ENCODE measurements around the gene FBXL3. TPM values are rescaled to one million over a fixed set of nuclear protein-coding genes. Genes with fewer than 3 reads are reported as not detected.
A peak's percentile ranks its signal among the peaks of the same experiment; 100 is the strongest.

FBXL3 gene
- total RNA-seq, 1 donor from 2014 or later: 102 TPM

DNA sequence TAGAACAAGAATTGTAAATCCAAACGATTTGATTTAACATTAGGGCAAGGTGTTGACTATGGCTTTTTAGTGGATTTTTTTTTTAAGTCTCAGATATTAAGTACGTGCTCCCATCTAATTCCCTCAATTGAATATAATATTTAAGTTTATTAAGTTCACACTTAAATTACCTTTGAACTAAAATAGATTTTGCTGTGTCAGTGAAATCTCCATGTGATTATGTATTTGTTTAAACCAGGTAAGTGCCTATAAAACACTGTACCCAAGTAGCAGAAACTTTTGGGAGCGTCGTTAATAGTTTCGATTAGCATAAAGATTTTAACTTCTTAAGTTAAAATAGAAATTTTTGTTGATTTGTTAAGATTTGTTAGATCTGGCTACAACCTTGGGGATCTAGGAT is 33.5 kb downstream of the FBXL3 start:
- intact Hi-C loops (cut with DNase I): loop anchor here (5.0 to 10.0 kb wide), 2 partner anchors 106 to 1119 kb away; partner anchors contain the start of gene KCTD12
- no peak for DNase-seq (ENCODE audit: low spot score in 2 of 2)
- peak overlapping the region; percentile 80 to 93 for H3K27ac ChIP-seq
- H3K4me1 ChIP-seq: peaks cover 0 to 9% of the 10 kb centered on the region in 2 donors
- H3K27me3 ChIP-seq: no peaks in the 10 kb centered on the region
- no peak for TF ChIP-seq CTCF (IDR thresholded peaks at IDR 0.05)
- H3K36me3 ChIP-seq: peaks cover 0 to 26% of the 10 kb centered on the region in 2 donors
- H3K9me3 ChIP-seq: no peaks in the 10 kb centered on the region
- peak overlapping the region; percentile 68 to 75 for H3K4me3 ChIP-seq

- DNase-seq (ENCODE audit: low spot score in 2 of 2): no peak
- Histone ChIP-seq H3K27me3 (no peaks in the 10 kb centered on the region), H3K9me3 (no peaks in the 10 kb centered on the region), H3K4me3 (peak overlapping the region; percentile 68 to 75), H3K27ac (peak overlapping the region; percentile 80 to 93), H3K36me3 (peaks cover 0 to 22% of the 10 kb centered on the region in 2 donors), H3K4me1 (peaks cover 0 to 9% of the 10 kb centered on the region in 2 donors)
- TF ChIP-seq CTCF (IDR thresholded peaks at IDR 0.05): no peak
- intact Hi-C loops (cut with DNase I): loop anchor here (5.0 to 10.0 kb wide), 2 partner anchors 106 to 1118 kb away; partner anchors contain the start of gene KCTD12
Measured at GRCh38 chr13:76993021-76993420, 33.9 kb downstream of the FBXL3 start.

DNA sequence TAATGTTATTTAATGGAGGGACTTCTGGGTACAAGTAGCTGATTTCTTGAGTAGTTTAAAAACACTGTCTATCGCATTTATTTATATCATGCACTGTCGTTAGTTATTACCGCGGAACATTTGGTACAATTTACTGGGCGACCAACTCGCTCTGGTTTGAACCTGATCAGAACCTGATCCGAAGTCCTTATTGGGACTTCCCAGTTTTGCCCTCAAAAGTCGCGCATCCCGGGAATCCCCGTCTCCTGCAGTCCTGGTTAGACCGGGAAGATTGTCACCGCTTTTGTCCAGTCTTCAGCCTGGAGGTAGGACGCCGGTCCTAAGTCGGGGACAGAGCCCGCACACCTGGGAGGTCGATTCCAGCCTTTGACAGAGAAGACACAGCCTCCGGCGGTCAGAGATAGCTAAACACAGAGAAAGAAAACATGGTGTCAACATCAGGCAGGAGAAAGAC is 34.4 kb downstream of the FBXL3 start:
- TF ChIP-seq CTCF (IDR thresholded peaks at IDR 0.05): no peak
- Histone ChIP-seq H3K4me1 (peaks cover 0 to 9% of the 10 kb centered on the region in 2 donors), H3K9me3 (no peaks in the 10 kb centered on the region), H3K27ac (peak overlapping the region; percentile 80 to 93), H3K27me3 (no peaks in the 10 kb centered on the region), H3K4me3 (peak overlapping the region; percentile 68 to 75), H3K36me3 (peaks cover 0 to 19% of the 10 kb centered on the region in 2 donors)
- intact Hi-C loops (cut with DNase I): loop anchor here (1.0 to 10.0 kb wide), 3 partner anchors 35 to 1118 kb away; partner anchors contain the start of genes FBXL3 and KCTD12
- DNase-seq (ENCODE audit: low spot score in 2 of 2): no peak

DNA sequence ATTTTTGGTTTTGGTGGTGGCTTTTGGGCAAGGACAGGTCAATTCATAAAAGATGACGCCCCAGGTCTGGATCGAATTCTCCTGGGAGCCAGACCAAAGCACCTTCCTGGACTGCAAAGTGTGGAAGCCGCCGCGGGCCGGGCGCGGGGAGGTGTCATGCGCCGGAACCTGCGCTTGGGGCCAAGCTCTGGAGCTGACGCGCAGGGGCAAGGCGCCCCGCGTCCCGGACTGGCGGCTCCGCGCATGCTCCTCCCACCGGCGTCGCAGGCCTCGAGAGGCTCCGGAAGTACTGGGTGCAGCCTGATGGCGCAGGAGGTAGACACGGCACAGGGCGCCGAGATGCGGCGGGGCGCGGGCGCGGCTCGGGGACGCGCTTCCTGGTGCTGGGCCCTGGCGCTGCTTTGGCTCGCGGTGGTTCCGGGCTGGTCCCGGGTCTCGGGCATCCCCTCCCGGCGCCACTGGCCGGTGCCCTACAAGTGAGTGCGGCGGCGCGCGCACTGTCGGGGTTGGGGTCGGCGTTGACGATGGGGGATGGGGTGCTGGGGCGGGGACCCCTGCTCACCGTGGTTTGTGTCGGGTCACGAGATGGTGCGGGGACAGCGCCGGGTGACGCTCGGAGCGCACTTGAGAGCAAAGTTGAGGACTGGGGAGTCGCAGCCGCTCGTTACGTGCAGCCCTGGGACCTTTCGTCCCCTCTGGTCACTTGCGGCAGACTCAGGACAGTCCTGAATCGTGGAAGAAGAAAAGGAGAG is 35.0 kb downstream of the FBXL3 start, which contains the start of gene CLN5:
Gene CLN5, plus strand, starts transcription at position 286 of the 752 bp plus-strand sequence. Its CDS starts 18 bp downstream, at position 304.
- intact Hi-C loops (cut with DNase I): loop anchor here (1.0 to 10.0 kb wide), 3 partner anchors 35 to 1117 kb away; partner anchors contain the start of genes FBXL3 and KCTD12

GRCh38 chr13:76991432-76991795 is 35.5 kb downstream of the FBXL3 start:
- Histone ChIP-seq H3K4me1 (peaks cover 0 to 9% of the 10 kb centered on the region in 2 donors), H3K27me3 (no peaks in the 10 kb centered on the region), H3K9me3 (no peaks in the 10 kb centered on the region), H3K36me3 (peaks cover 0 to 9% of the 10 kb centered on the region in 2 donors), H3K27ac (peak overlapping the region; percentile 80 to 93), H3K4me3 (peak overlapping the region; percentile 68 to 75)
- peak in 1 of 2 donors; percentile 20 for DNase-seq (ENCODE audit: low spot score in 2 of 2)
- intact Hi-C loops (cut with DNase I): loop anchor here (5.0 to 10.0 kb wide), 2 partner anchors 104 to 1117 kb away; partner anchors contain the start of gene KCTD12
- no peak for TF ChIP-seq CTCF (IDR thresholded peaks at IDR 0.05)

More for the DNA sequence above, 35.0 kb downstream of the FBXL3 start, which contains the start of gene CLN5:
- Histone ChIP-seq H3K27ac (peak within 1 kb of the TSS; percentile 80 to 93), H3K36me3 (peaks cover 0 to 15% of the 10 kb centered on the region in 2 donors), H3K27me3 (no peaks in the 10 kb centered on the region), H3K4me1 (peaks cover 0 to 9% of the 10 kb centered on the region in 2 donors), H3K4me3 (peak within 1 kb of the TSS; percentile 68 to 75), H3K9me3 (no peaks in the 10 kb centered on the region)
- no peak for TF ChIP-seq CTCF (IDR thresholded peaks at IDR 0.05)
- peak; percentile 82 to 97 for DNase-seq (ENCODE audit: low spot score in 2 of 2)

Measured in ascending aorta (tissue), 2 donors.